WTC11 (cell line): ENCODE measurements around the gene TBC1D10B. TPM values are rescaled to one million over a fixed set of nuclear protein-coding genes. Genes with fewer than 3 reads are reported as not detected.

Experiments used
- ATAC-seq: fragments of 200-7000 bp; cut with Tn5 transposase; 2 replicates; pipeline ENCODE4 v1.10.0; 2021; ENCODE audit warnings: mild to moderate bottlenecking, moderate library complexity
- CTCF ChIA-PET: fragments of 300-600 bp; sonication (Branson Sonifier 250); formaldehyde crosslinking; loops from one replicate; lab custom pipeline; 2021; ENCODE audit warnings: antibody characterized with exemption; lab: Charles Lee
- POLR2A ChIA-PET: fragments of 350-600 bp; sonication (Branson Sonifier 250); formaldehyde crosslinking; loops from one replicate; lab custom pipeline; 2021; ENCODE audit warnings: antibody characterized with exemption; lab: Charles Lee
- DNase-seq: peaks from one replicate; pipeline ENCODE4 v3.0.0; 2021; ENCODE audit warnings: low spot score
- H3K27ac Mint-ChIP-seq: 2 replicates; pipeline ENCODE4 v1.8.0; 2021; ENCODE audit warnings: mixed read lengths
- H3K27me3 Mint-ChIP-seq: 2 replicates; pipeline ENCODE4 v1.8.0; 2021; ENCODE audit warnings: low read depth, mild to moderate bottlenecking, moderate library complexity, mixed read lengths
- H3K36me3 Mint-ChIP-seq: 2 replicates; pipeline ENCODE4 v1.8.0; 2021; ENCODE audit warnings: mixed read lengths
- H3K4me1 Mint-ChIP-seq: 2 replicates; pipeline ENCODE4 v1.8.0; 2022; ENCODE audit warnings: mixed read lengths
- H3K4me3 Mint-ChIP-seq: 2 replicates; pipeline ENCODE4 v1.8.0; 2021; ENCODE audit warnings: mild to moderate bottlenecking, moderate library complexity, mixed read lengths
- H3K9me3 Mint-ChIP-seq: 2 replicates; pipeline ENCODE4 v1.8.0; 2021; ENCODE audit warnings: mixed read lengths
- AR ChIP-seq: fragments of 250-450 bp; sonication (Bioruptor Pico); IDR thresholded peaks from 2 replicates; pipeline ENCODE4 v1.9.0; 2021; ENCODE audit warnings: mild to moderate bottlenecking
- ATF1 ChIP-seq: sonication (generic); formaldehyde crosslinking; IDR thresholded peaks from 2 replicates; pipeline ENCODE4 v1.8.1; 2023; ENCODE audit warnings: mild to moderate bottlenecking, moderate library complexity, missing genetic modification reagents
- CREM ChIP-seq: sonication (generic); formaldehyde crosslinking; IDR thresholded peaks from 2 replicates; pipeline ENCODE4 v1.8.1; 2022; ENCODE audit warnings: mild to moderate bottlenecking, missing genetic modification reagents, moderate library complexity
- CTCF ChIP-seq: fragments of 200-600 bp; IDR thresholded peaks from 2 replicates; pipeline ENCODE4 v1.8.0; 2022; ENCODE audit warnings: antibody characterized with exemption
- ELF4 ChIP-seq: sonication (generic); formaldehyde crosslinking; IDR thresholded peaks from 2 replicates; pipeline ENCODE4 v1.8.1; 2022; ENCODE audit warnings: low read depth, mild to moderate bottlenecking, moderate library complexity, missing genetic modification reagents
- GRHL2 ChIP-seq: fragments of 250-450 bp; sonication (Bioruptor Pico); IDR thresholded peaks from 2 replicates; pipeline ENCODE4 v1.8.0; 2022; ENCODE audit warnings: mild to moderate bottlenecking, moderate library complexity; ENCODE audit not compliant: insufficient replicate concordance, severe bottlenecking
- GTF2I ChIP-seq: fragments of 250-450 bp; sonication (Bioruptor Pico); conservative IDR thresholded peaks from 2 replicates; pipeline ENCODE4 v1.4.0; 2021; ENCODE audit warnings: mild to moderate bottlenecking
- KAT7 ChIP-seq: sonication (generic); formaldehyde crosslinking; IDR thresholded peaks from 2 replicates; pipeline ENCODE4 v1.8.1; 2023; ENCODE audit warnings: missing genetic modification reagents, mild to moderate bottlenecking, borderline replicate concordance
- MYBL2 ChIP-seq: sonication (generic); formaldehyde crosslinking; IDR thresholded peaks from 2 replicates; pipeline ENCODE4 v1.8.1; 2023; ENCODE audit warnings: mild to moderate bottlenecking, moderate library complexity, missing genetic modification reagents
- OVOL2 ChIP-seq: fragments of 250-450 bp; sonication (Bioruptor Pico); IDR thresholded peaks from 2 replicates; pipeline ENCODE4 v1.9.0; 2021; ENCODE audit warnings: mild to moderate bottlenecking, borderline replicate concordance
- STAT6 ChIP-seq: sonication (generic); formaldehyde crosslinking; conservative IDR thresholded peaks from 2 replicates; pipeline ENCODE4 v1.8.1; 2023; ENCODE audit warnings: mild to moderate bottlenecking, low read depth, missing genetic modification reagents, moderate library complexity
- ZNF121 ChIP-seq: sonication (generic); formaldehyde crosslinking; IDR thresholded peaks from 2 replicates; pipeline ENCODE4 v1.8.0; 2023; ENCODE audit warnings: missing genetic modification reagents
- ZNF423 ChIP-seq: fragments of 250-450 bp; sonication (Bioruptor Pico); IDR thresholded peaks from 2 replicates; pipeline ENCODE4 v2.1.2; 2022; ENCODE audit warnings: mild to moderate bottlenecking, moderate library complexity
- total RNA-seq: library from RNA; stranded (reverse); gene quantifications from 3 replicates; pipeline ENCODE4 v1.2.3, GENCODE V29; 2021
- TF ChIP-seq, protein P1 (sequence below): sonication (generic); formaldehyde crosslinking; IDR thresholded peaks from 2 replicates; pipeline ENCODE4 v1.8.1; 2022; ENCODE audit warnings: missing genetic modification reagents, borderline replicate concordance
- TF ChIP-seq, protein P2 (sequence below): sonication (generic); formaldehyde crosslinking; IDR thresholded peaks from 2 replicates; pipeline ENCODE4 v1.8.1; 2022; ENCODE audit warnings: low read depth, mild to moderate bottlenecking, moderate library complexity, missing genetic modification reagents, borderline replicate concordance
- TF ChIP-seq, protein P3 (sequence below): fragments of 250-450 bp; sonication (Bioruptor Pico); IDR thresholded peaks from 2 replicates; pipeline ENCODE4 v1.9.0; 2021; ENCODE audit warnings: moderate library complexity, mild to moderate bottlenecking, inconsistent platforms, borderline replicate concordance

TBC1D10B gene
- total RNA-seq, 1 experiment from 2014 or later = 40.5 TPM

- POLR2A ChIA-PET = interaction anchor here (0.6 kb wide), 1 partner anchor 252 kb away, joined by 3 read pairs; no protein-coding TSS in a partner anchor
- ATAC-seq = no peak
- CTCF ChIA-PET = interaction anchor here (1.3 to 3.9 kb wide), 6 partner anchors 17 to 260 kb away, joined by 4 to 47 read pairs (median 26); partner anchors contain the start of genes CD2BP2, GDPD3, ZNF48 and ZNF764
- H3K27ac Mint-ChIP-seq = peak overlapping the region; percentile 57; the same call in 1 of the 2 replicates
- TF ChIP-seq CREM (CRISPR knock-in tag) (no peak), GTF2I (no peak), ATF1 (no peak), MYBL2 (CRISPR knock-in tag) (no peak)
- TF ChIP-seq, all 79 proteins: peak for 0
- peaks cover 39% of the 10 kb centered on the region for H3K4me1 Mint-ChIP-seq
- H3K9me3 Mint-ChIP-seq = no peaks in the 10 kb centered on the region
- DNase-seq = no peak
- H3K36me3 Mint-ChIP-seq = no peaks in the 10 kb centered on the region
- peak overlapping the region; percentile 70 for H3K4me3 Mint-ChIP-seq
- no peaks in the 10 kb centered on the region; the same call in 1 of the 2 replicates for H3K27me3 Mint-ChIP-seq
Measured at GRCh38 chr16:30372038-30372712, 1.9 kb upstream of the TBC1D10B start.

DNA sequence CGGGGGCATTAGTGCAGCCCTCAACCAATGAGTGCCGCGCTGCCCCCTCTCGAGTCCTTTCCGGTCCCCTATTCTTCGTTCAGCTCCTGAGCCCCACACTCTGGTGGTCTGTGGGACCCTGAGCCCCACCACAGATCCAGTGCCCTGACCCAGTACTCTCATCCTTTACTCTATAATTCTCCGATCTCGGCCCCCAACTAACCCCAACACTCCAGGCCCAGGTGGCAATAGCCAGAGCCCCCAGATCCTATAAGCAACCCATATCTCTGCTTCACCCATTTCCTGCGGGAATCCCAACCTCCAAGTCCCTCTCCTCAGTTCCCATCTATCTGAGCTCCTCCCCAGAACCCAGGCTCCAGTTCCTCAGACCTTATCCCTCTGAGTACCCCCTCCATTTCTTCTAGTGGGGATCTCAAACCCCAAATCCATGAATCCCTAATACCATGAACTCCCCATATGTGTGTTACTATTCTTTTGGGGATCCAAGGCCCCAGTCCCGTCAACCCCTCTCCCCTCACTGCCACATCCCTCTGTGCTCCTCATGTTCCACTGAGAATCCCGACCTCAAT lies 1.0 kb upstream of the TBC1D10B start:
- H3K27ac Mint-ChIP-seq = peak overlapping the region; percentile 57
- no peaks in the 10 kb centered on the region for H3K36me3 Mint-ChIP-seq
- peaks cover 40% of the 10 kb centered on the region for H3K4me1 Mint-ChIP-seq
- H3K9me3 Mint-ChIP-seq = no peaks in the 10 kb centered on the region
- ChIA-PET CTCF (interaction anchor here (0.8 to 3.9 kb wide), 20 partner anchors 12 to 316 kb away, joined by 3 to 47 read pairs (median 6); partner anchors contain the start of genes ALDOA, CD2BP2, DCTPP1 and GDPD3), POLR2A (interaction anchor here (0.6 to 1.4 kb wide), 9 partner anchors 16 to 691 kb away, joined by 3 to 13 read pairs (median 3); partner anchors contain the start of genes CD2BP2, DCTPP1 and ZNF48)
- TF ChIP-seq AR (CRISPR knock-in tag) (no peak), ELF4 (no peak), GRHL2 (no peak), STAT6 (CRISPR knock-in tag) (no peak), ZNF423 (CRISPR knock-in tag) (no peak), OVOL2 (CRISPR knock-in tag) (no peak), ZNF121 (CRISPR knock-in tag) (no peak), KAT7 (no peak), CTCF (no peak)
- TF ChIP-seq, protein P1, sequence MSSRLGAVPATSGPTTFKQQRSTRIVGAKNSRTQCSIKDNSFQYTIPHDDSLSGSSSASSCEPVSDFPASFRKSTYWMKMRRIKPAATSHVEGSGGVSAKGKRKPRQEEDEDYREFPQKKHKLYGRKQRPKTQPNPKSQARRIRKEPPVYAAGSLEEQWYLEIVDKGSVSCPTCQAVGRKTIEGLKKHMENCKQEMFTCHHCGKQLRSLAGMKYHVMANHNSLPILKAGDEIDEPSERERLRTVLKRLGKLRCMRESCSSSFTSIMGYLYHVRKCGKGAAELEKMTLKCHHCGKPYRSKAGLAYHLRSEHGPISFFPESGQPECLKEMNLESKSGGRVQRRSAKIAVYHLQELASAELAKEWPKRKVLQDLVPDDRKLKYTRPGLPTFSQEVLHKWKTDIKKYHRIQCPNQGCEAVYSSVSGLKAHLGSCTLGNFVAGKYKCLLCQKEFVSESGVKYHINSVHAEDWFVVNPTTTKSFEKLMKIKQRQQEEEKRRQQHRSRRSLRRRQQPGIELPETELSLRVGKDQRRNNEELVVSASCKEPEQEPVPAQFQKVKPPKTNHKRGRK = no peak
- TF ChIP-seq, protein P2, sequence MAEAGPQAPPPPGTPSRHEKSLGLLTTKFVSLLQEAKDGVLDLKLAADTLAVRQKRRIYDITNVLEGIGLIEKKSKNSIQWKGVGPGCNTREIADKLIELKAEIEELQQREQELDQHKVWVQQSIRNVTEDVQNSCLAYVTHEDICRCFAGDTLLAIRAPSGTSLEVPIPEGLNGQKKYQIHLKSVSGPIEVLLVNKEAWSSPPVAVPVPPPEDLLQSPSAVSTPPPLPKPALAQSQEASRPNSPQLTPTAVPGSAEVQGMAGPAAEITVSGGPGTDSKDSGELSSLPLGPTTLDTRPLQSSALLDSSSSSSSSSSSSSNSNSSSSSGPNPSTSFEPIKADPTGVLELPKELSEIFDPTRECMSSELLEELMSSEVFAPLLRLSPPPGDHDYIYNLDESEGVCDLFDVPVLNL (CRISPR knock-in tag) = no peak
- TF ChIP-seq, protein P3, sequence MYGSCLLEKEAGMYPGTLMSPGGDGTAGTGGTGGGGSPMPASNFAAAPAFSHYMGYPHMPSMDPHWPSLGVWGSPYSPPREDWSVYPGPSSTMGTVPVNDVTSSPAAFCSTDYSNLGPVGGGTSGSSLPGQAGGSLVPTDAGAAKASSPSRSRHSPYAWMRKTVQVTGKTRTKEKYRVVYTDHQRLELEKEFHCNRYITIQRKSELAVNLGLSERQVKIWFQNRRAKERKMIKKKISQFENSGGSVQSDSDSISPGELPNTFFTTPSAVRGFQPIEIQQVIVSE (CRISPR knock-in tag) = no peak
- H3K27me3 Mint-ChIP-seq = no peaks in the 10 kb centered on the region; the same call in 1 of the 2 replicates
- H3K4me3 Mint-ChIP-seq = peak overlapping the region; percentile 70
- no peak for ATAC-seq
- DNase-seq = no peak
